GM12878 (cell line): ENCODE measurements around the gene PLAAT3. TPM values are rescaled to one million over a fixed set of nuclear protein-coding genes. Genes with fewer than 3 reads are reported as not detected.
"Not testable (repeated sequence)": the region's sequence is repeated elsewhere in the genome, so short reads cannot be mapped to it uniquely, and the experiment has no call there.

Experiments used
- ATAC-seq: fragments of 200-7000 bp; cut with Tn5 transposase; 3 replicates; pipeline ENCODE4 v1.9.1; 2020; ENCODE audit warnings: mild to moderate bottlenecking, moderate library complexity
- BruUV-seq: library from RNA; stranded (reverse); fragments of 400-500 nt; replicated peaks from 2 replicates; lab custom pipeline; 2021; lab: Mats Ljungman, UMichigan
- CTCF ChIA-PET: fragments of 300-600 bp; sonication (Branson Sonifier 250); formaldehyde crosslinking; extraction: SDS; loops from one replicate; lab custom pipeline; 2021; ENCODE audit warnings: inconsistent platforms; lab: Yijun Ruan, JAX
- POLR2A ChIA-PET: fragments of 350-600 bp; formaldehyde crosslinking; extraction: SDS; loops from one replicate; lab custom pipeline; 2021; ENCODE audit warnings: inconsistent platforms; lab: Charles Lee
- RAD21 ChIA-PET: fragments of 300-600 bp; sonication (Branson Sonifier 250); formaldehyde crosslinking; loops from one replicate; lab custom pipeline; 2023; ENCODE audit warnings: antibody characterized with exemption; ENCODE audit not compliant: unreplicated experiment; lab: Charles Lee
- SMC1A ChIA-PET: fragments of 300-600 bp; sonication (Branson Sonifier 250); formaldehyde crosslinking; loops from one replicate; lab custom pipeline; 2023; ENCODE audit not compliant: unreplicated experiment, uncharacterized antibody; lab: Charles Lee
- DNase-seq: peaks from one replicate; pipeline ENCODE4 v3.0.0-alpha.2; 2011; ENCODE audit warnings: low read depth, low spot score
- FAIRE-seq: peaks from 3 replicates; lab custom pipeline; 2011; peaks lifted over from hg19 to GRCh38; lab: Jason Lieb, UNC
- H2AFZ ChIP-seq: 2 replicates; pipeline ENCODE4 v1.6.0; 2011; ENCODE audit warnings: low read depth, low read length, control low read depth; ENCODE audit not compliant: control insufficient read depth
- H3K27ac ChIP-seq: 2 replicates; pipeline ENCODE4 v1.5.1; 2011; ENCODE audit warnings: control low read depth; ENCODE audit not compliant: control insufficient read depth, insufficient read depth
- H3K27me3 ChIP-seq, 2 experiments: replicated peaks in 1 of 2; 2 replicates each; pipeline versions ENCODE4 v1.6.0 to v1.6.1; 2011; ENCODE audit warnings: low read length in 1 of 2; ENCODE audit not compliant: control insufficient read depth in 2 of 2, insufficient read depth in 2 of 2
- H3K36me3 ChIP-seq, 2 experiments: 2 replicates each; pipeline ENCODE4 v1.5.1; 2011; ENCODE audit warnings: low read length in 1 of 2; ENCODE audit not compliant: control insufficient read depth in 2 of 2, insufficient read depth in 2 of 2
- H3K4me1 ChIP-seq: 2 replicates; pipeline ENCODE4 v1.6.1; 2011; ENCODE audit warnings: mild to moderate bottlenecking, low read length, moderate library complexity, mixed read lengths; ENCODE audit not compliant: control insufficient read depth, insufficient read depth
- H3K4me2 ChIP-seq: 2 replicates; pipeline ENCODE4 v1.6.0; 2011; ENCODE audit warnings: control low read depth; ENCODE audit not compliant: control insufficient read depth, insufficient read depth
- H3K4me3 ChIP-seq: fragments of 200-600 bp; sonication (generic); 2 replicates; pipeline ENCODE4 v1.5.1; 2016
- H3K79me2 ChIP-seq: 2 replicates; pipeline ENCODE4 v1.6.0; 2011; ENCODE audit warnings: low read length; ENCODE audit not compliant: control insufficient read depth, insufficient read depth
- H3K9ac ChIP-seq: 2 replicates; pipeline ENCODE4 v1.8.0; 2011; ENCODE audit warnings: low read length, control low read depth, mixed read lengths; ENCODE audit not compliant: control insufficient read depth, insufficient read depth
- H3K9me3 ChIP-seq: replicated peaks from 3 replicates; pipeline ENCODE4 v1.5.1; 2011; ENCODE audit warnings: mild to moderate bottlenecking, low read length; ENCODE audit not compliant: control insufficient read depth, insufficient read depth
- H4K20me1 ChIP-seq: 2 replicates; pipeline ENCODE4 v1.6.0; 2011; ENCODE audit not compliant: control insufficient read depth, insufficient read depth
- DPF2 ChIP-seq: fragments of 450-650 bp; IDR thresholded peaks from 2 replicates; pipeline ENCODE4 v1.6.1; 2017; ENCODE audit warnings: mild to moderate bottlenecking
- IKZF2 ChIP-seq, 2 experiments: fragments of 450-650 bp; IDR thresholded peaks; 2 replicates each; pipeline ENCODE4 v1.6.1; 2017; ENCODE audit warnings: mild to moderate bottlenecking in 2 of 2, moderate library complexity in 2 of 2
- SPI1 ChIP-seq: IDR thresholded peaks from 2 replicates; pipeline ENCODE4 v1.6.1; 2011; ENCODE audit warnings: low read depth, mild to moderate bottlenecking, low read length, moderate library complexity, borderline replicate concordance; ENCODE audit not compliant: insufficient read depth
- WGBS: methylation state at CpG from one replicate; pipeline ENCODE4 v1.1.6; 2016; ENCODE audit warnings: low lambda C conversion rate; ENCODE audit not compliant: insufficient replicate concordance, insufficient coverage; ENCODE audit errors: missing lambda C conversion rate; 5-methylcytosine and 5-hydroxymethylcytosine counted together
- in situ Hi-C: fragments of 300-500 bp; cut with MboI; formaldehyde crosslinking; loops from 9 replicates; pipeline ENCODE4 v1.14.3; 2018; ENCODE audit warnings: mixed read lengths
- intact Hi-C: fragments of 100-400 bp; cut with micrococcal nuclease; formaldehyde crosslinking; loops from one replicate; pipeline ENCODE4 v1.14.2; 2022; ENCODE audit not compliant: unreplicated experiment
- polyA plus RNA-seq, 11 experiments: library from polyadenylated mRNA; depleted of rRNA in 4 of 11; unstranded in 6 of 11; stranded (reverse) in 5 of 11; fragments of >200 nt; fragmentation: Nextera tagmentation in 4 of 11; fragmentation: Illumina TruSeq in 1 of 11; extraction: Ambion mirVana in 4 of 11; extraction: Trizol in 1 of 11; gene quantifications; 1 replicate in 1 of 11; 2 replicates in 10 of 11; pipeline versions ENCODE4 v1.2.1 to v1.2.3, GENCODE V29; 2011 to 2016; ENCODE audit warnings: inconsistent platforms in 2 of 11, missing spikeins in 2 of 11, low read depth in 1 of 11
- total RNA-seq, 4 experiments: library from RNA; depleted of rRNA in 3 of 4; stranded (reverse); fragments of >200 nt in 3 of 4; fragmentation: Illumina TruSeq in 1 of 4; extraction: Trizol in 1 of 4; gene quantifications; 2 replicates each; pipeline versions ENCODE4 v1.2.1 to v1.2.3, GENCODE V29; 2013 to 2021

The PLAAT3 gene
- total and polyA plus RNA-seq, 10 of the 15 experiments (the other 5 are each of a cell fraction or from before 2014, with no cell fraction given): 4.8 to 37.0 (median 14.8) TPM

GRCh38 chr11:63543711-63544110 is 70.5 kb downstream of the PLAAT3 start:
- CTCF ChIA-PET: no interaction called here
- DNase-seq (no peak), FAIRE-seq (peak; percentile 72), ATAC-seq (peak; percentile 66)
- Histone ChIP-seq H3K4me1 (peaks cover 8% of the 10 kb centered on the region; the same call in 1 of the 2 replicates), H3K79me2 (no peaks in the 10 kb centered on the region), H4K20me1 (no peaks in the 10 kb centered on the region), H3K27ac (no peak overlapping the region), H3K36me3 (no peaks in the 10 kb centered on the region), H3K4me2 (no peak overlapping the region; the same call in 1 of the 2 replicates), H2AFZ (no peak overlapping the region), H3K9me3 (no peaks in the 10 kb centered on the region), H3K4me3 (no peak overlapping the region), H3K9ac (no peak overlapping the region), H3K27me3 (no peaks in the 10 kb centered on the region)
- no TSS peak for BruUV-seq
- TF ChIP-seq DPF2: no peak
- peak; percentile 80; the same call in 1 of the 2 replicates for TF ChIP-seq SPI1
- TF ChIP-seq IKZF2 (IDR thresholded peaks at IDR 0.05): 0 out of 4 replicates have a peak, but pooled peaks of 1 of the 2 experiments have one; percentile 26
- in situ Hi-C loops (no loop called here), intact Hi-C loops (no loop called here)
- RAD21 ChIA-PET: no interaction called here
- 57% methylated on average over 2 of the region's 2 CpGs for WGBS
- SMC1A ChIA-PET: interaction anchor here (0.6 to 1.0 kb wide), 3 partner anchors 11 to 86 kb away, joined by 3 to 4 read pairs (median 3); no protein-coding TSS in a partner anchor
- POLR2A ChIA-PET: interaction anchor here (0.5 kb wide), 1 partner anchor 633 kb away, joined by 5 read pairs; no protein-coding TSS in a partner anchor

GRCh38 chr11:63542506-63542905 is 71.7 kb downstream of the PLAAT3 start:
- H3K4me3 ChIP-seq, DNase-seq, CTCF ChIA-PET, in situ Hi-C loops, H3K36me3 ChIP-seq, H3K79me2 ChIP-seq, H4K20me1 ChIP-seq, BruUV-seq, intact Hi-C loops, H3K27ac ChIP-seq, H3K4me1 ChIP-seq, H3K9me3 ChIP-seq, H2AFZ ChIP-seq, H3K9ac ChIP-seq, POLR2A ChIA-PET, RAD21 ChIA-PET, FAIRE-seq, H3K4me2 ChIP-seq, H3K27me3 ChIP-seq, ATAC-seq: not testable (repeated sequence)
- SMC1A ChIA-PET: interaction anchor here (1.0 kb wide), 1 partner anchor 9 kb away, joined by 4 read pairs; no protein-coding TSS in a partner anchor
- WGBS: 74% methylated on average over 2 of the region's 2 CpGs
